GM21619 (cell line): ENCODE measurements around the gene FUS.
"Not testable (repeated sequence)": the region's sequence is repeated elsewhere in the genome, so short reads cannot be mapped to it uniquely, and the experiment has no call there.

ENCODE experiments used
- ATAC-seq: cut with Tn5 transposase; IDR thresholded peaks from one replicate; pipeline ENCODE4 v1.9.1; 2021; ENCODE audit not compliant: unreplicated experiment

FUS gene

GRCh38 chr16:31179747-31180459, at the start of gene FUS:
Gene FUS (plus strand): TSS chr16:31180139. CDS start chr16:31180215, 76 bp downstream.
- ATAC-seq, result peak; percentile 37

- no peak for ATAC-seq
Observed at GRCh38 chr16:31130336-31130891, 49.5 kb upstream of the FUS start.

GRCh38 chr16:31130899-31131298, 49.0 kb upstream of the FUS start:
- ATAC-seq, result no peak

GRCh38 chr16:31131416-31131815, 48.5 kb upstream of the FUS start:
- no peak for ATAC-seq

- ATAC-seq, result no peak
Observed at GRCh38 chr16:31131841-31132271, 48.1 kb upstream of the FUS start.

GRCh38 chr16:31132303-31132979, 47.5 kb upstream of the FUS start:
- no peak for ATAC-seq

- ATAC-seq, result no peak
Observed at GRCh38 chr16:31133046-31133501, 46.9 kb upstream of the FUS start.

- ATAC-seq, result no peak
Observed at GRCh38 chr16:31134091-31134571, 45.8 kb upstream of the FUS start.

- no peak for ATAC-seq
Observed at GRCh38 chr16:31134625-31135534, 45.1 kb upstream of the FUS start.

- no peak for ATAC-seq
Observed at GRCh38 chr16:31135535-31136286, 44.2 kb upstream of the FUS start, which contains the start of gene PRSS8. Gene PRSS8 (minus strand): TSS chr16:31135727. CDS start chr16:31135498, 229 bp downstream.

GRCh38 chr16:31136287-31136662, 43.7 kb upstream of the FUS start:
- ATAC-seq, result no peak

- not testable (repeated sequence) for ATAC-seq
Observed at GRCh38 chr16:31136822-31137499, 43.0 kb upstream of the FUS start.

GRCh38 chr16:31138621-31139578, 41.0 kb upstream of the FUS start:
- ATAC-seq, result no peak

GRCh38 chr16:31141071-31141469, 38.9 kb upstream of the FUS start:
- not testable (repeated sequence) for ATAC-seq

- no peak for ATAC-seq
Observed at GRCh38 chr16:31141489-31142108, 38.3 kb upstream of the FUS start.

- ATAC-seq, result peak; percentile 80
Observed at GRCh38 chr16:31142109-31143010, 37.6 kb upstream of the FUS start.
